Measurements from ENCODE around the gene FN3KRP. TPM values are rescaled to one million over a fixed set of nuclear protein-coding genes. Genes with fewer than 3 reads are reported as not detected.
A peak's percentile ranks its signal among the peaks of the same experiment; 100 is the strongest.

The FN3KRP gene
- total RNA-seq, 6 experiments from 2014 or later = 7.6 to 24.8 (median 14.3) TPM

DNA sequence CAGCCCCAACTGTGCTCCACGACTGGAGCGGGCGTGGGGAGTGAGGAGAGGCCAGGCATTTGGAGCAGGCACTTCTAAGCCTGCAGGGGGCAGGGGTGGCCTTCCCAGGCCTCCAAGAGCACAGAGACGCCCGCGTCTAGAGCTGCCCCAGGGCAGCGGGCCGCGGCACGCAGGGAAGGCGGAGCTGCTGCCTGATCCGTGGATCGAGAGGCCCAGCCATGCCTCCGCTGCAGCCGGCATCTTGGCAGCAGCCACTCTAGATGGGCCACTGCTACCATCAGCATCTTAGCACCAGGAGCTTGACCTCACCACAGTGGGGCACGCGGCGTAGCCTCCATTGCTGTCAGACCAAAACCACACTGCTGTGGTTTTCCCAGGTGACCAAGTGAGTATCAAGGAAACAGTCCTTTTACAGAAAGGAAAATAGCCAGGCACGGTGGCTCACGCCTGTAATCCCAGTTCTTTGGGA, 47.8 kb upstream of the FN3KRP start:
- H3K27me3 ChIP-seq = no peaks in the 10 kb centered on the region
- intact Hi-C loops (cut with DNase I) = loop anchor here in 1 of 2 donors (10.0 kb wide), 1 partner anchor 86 kb away; the partner anchor contains the start of gene TBCD
- WGBS (ENCODE audit: insufficient coverage, low coverage, low lambda C conversion rate, missing lambda C conversion rate) = 53% methylated on average over 7 of the region's 20 CpGs

DNA sequence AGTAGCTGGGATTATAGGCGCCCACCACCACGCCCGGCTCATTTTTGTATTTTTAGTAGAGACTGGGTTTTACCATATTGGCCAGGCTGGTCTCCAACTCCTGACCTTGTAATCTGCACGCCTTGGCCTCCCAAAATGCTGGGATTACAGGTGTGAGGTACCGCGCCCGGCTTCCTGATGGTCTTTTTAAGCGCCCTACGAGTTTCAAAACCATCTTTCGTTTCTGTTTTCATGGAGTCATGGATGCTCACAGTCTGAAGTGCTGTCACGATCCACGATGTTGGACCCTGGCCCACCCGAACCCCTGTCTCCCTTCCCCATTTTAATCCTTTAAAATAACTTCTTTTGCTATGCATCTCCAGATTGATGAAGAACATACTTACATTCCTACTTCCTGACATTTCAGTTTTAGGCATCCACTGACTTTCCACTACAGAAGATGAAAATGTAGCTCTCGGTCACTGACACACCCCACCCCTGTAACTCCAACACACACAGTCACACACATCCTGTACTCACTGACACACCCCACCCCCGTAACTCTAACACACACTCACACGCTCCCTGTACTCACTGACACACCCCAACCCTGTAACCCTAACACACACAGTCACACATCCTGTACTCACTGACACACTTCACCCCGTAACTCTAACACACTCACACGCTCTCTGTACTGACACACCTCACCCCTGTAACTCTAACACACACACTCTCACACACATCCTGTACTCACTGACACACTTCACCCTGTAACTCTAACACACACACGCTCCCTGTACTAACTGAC, 45.6 kb upstream of the FN3KRP start:
- ATAC-seq (no peak), DNase-seq (peak in 1 of 3 donors; percentile 4)
- Histone ChIP-seq H3K36me3 (no peaks in the 10 kb centered on the region), H3K4me1 (peaks cover 0 to 11% (median 3%) of the 10 kb centered on the region in 4 donors), H3K27ac (no peak overlapping the region), H3K9me3 (no peaks in the 10 kb centered on the region), H3K4me3 (no peak overlapping the region), H3K27me3 (no peaks in the 10 kb centered on the region)
- WGBS (ENCODE audit: insufficient coverage, low coverage, low lambda C conversion rate, missing lambda C conversion rate) = 81% methylated on average over 15 of the region's 19 CpGs
- intact Hi-C loops (cut with DNase I) = no loop called here
- no peak for TF ChIP-seq POLR2A (IDR thresholded peaks at IDR 0.05)
- TF ChIP-seq, protein P1, sequence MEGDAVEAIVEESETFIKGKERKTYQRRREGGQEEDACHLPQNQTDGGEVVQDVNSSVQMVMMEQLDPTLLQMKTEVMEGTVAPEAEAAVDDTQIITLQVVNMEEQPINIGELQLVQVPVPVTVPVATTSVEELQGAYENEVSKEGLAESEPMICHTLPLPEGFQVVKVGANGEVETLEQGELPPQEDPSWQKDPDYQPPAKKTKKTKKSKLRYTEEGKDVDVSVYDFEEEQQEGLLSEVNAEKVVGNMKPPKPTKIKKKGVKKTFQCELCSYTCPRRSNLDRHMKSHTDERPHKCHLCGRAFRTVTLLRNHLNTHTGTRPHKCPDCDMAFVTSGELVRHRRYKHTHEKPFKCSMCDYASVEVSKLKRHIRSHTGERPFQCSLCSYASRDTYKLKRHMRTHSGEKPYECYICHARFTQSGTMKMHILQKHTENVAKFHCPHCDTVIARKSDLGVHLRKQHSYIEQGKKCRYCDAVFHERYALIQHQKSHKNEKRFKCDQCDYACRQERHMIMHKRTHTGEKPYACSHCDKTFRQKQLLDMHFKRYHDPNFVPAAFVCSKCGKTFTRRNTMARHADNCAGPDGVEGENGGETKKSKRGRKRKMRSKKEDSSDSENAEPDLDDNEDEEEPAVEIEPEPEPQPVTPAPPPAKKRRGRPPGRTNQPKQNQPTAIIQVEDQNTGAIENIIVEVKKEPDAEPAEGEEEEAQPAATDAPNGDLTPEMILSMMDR (IDR thresholded peaks at IDR 0.05) = no peak

More for the DNA sequence above, 47.8 kb upstream of the FN3KRP start:
- Histone ChIP-seq H3K27ac (no peak overlapping the region), H3K9me3 (no peaks in the 10 kb centered on the region), H3K4me3 (no peak overlapping the region), H3K36me3 (no peaks in the 10 kb centered on the region), H3K4me1 (no peaks in the 10 kb centered on the region)
- ATAC-seq = peak; percentile 95 to 98 (median 96)
- no peak for TF ChIP-seq POLR2A (IDR thresholded peaks at IDR 0.05)
- TF ChIP-seq, protein P1 (IDR thresholded peaks at IDR 0.05) = peak; percentile 62 to 88 (median 72)
- DNase-seq = peak; percentile 77 to 83 (median 78)

DNA sequence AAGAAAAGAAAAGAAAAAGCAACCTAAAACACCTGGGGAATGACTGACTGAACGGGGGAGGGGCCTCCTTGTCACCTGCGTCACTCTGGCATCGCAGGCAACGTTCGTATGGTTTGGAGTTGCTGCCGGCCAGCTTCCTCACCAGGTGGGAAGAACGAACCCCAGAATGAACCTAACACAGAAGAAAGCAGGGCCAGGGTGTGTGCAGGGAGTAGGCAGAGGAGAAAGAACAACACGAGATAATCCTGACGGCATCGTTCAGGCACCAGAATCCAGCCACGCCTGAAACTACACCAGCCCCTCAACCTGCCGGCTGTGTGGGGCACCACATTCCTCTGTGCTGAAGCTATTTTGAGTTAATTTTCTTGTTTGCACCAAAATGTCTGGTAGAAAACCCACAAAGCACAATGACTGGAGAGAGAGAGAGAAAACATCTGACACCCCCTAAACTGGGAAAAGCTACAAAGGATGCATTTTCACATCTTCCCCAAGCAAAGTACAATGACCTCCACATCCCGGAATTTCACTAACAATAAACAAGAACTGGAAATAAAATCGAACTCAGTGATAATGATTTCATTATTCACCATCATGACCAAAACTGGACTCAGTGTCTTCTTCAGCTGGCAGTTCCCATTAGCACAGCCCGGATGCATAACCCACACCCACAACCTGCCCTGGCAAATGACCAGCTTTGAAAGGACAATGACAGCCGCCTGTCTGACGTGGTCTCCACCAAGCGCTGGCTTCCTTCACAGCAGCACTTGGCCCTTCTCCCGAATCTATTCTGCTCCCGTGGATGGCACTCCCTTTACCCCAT, 41.6 kb upstream of the FN3KRP start:
- Histone ChIP-seq H3K27ac (peak overlapping the region in 2 of 3 donors; percentile 4 to 47), H3K4me3 (no peak overlapping the region), H3K27me3 (no peaks in the 10 kb centered on the region), H3K9me3 (no peaks in the 10 kb centered on the region), H3K36me3 (no peaks in the 10 kb centered on the region), H3K4me1 (peaks cover 0 to 11% (median 3%) of the 10 kb centered on the region in 4 donors)
- DNase-seq (peak in 1 of 3 donors; percentile 78), ATAC-seq (peak; percentile 56 to 91 (median 64))
- intact Hi-C loops (cut with DNase I) = no loop called here
- 45% methylated on average over 19 of the region's 20 CpGs for WGBS (ENCODE audit: insufficient coverage, low coverage, low lambda C conversion rate, missing lambda C conversion rate)
- TF ChIP-seq, protein P1 (IDR thresholded peaks at IDR 0.05) = no peak
- TF ChIP-seq POLR2A (IDR thresholded peaks at IDR 0.05) = no peak

DNA sequence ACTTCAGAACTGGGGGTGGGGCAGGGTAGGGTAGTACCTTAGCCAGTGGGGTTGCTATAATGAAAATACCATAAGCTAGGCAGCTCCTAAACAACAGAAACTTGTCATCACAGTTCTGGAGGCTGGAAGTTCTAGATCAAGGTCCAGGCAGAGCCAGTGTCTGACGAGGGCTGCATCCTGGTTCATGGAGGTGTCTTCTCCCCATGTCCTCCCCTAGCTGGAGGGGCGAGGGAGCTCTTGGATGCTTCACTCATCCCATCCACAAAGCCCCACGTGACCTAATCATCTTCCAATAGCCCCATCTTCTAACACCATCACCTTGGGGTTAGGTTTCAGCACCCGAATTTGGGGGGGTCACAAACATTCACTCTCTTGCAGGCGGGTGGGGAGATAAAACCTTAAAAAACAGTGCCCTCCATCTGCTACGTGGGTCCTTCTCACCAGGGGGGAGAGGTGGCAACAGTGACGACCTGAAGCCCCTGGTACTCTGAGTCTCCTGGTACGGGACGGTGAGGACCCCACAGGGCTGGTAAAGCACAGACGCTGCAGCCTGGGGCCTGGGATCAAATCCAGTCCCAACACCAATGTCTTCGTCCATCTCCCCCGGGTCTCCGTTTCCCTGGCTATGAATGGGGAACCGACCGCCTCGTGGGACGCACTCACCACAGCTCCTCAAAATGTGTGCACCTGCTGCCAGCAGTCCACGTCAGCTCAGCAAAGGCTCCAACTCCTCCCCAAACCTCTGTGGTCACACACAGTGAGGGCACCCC, 40.8 kb upstream of the FN3KRP start:
- Histone ChIP-seq H3K36me3 (no peaks in the 10 kb centered on the region), H3K27ac (peak overlapping the region; percentile 4 to 47 (median 6)), H3K4me3 (no peak overlapping the region), H3K4me1 (peaks cover 0 to 11% (median 3%) of the 10 kb centered on the region in 4 donors), H3K9me3 (no peaks in the 10 kb centered on the region), H3K27me3 (no peaks in the 10 kb centered on the region)
- DNase-seq = peak in 1 of 3 donors; percentile 16
- ATAC-seq = no peak
- 67% methylated on average over 9 of the region's 18 CpGs for WGBS (ENCODE audit: insufficient coverage, low coverage, low lambda C conversion rate, missing lambda C conversion rate)
- intact Hi-C loops (cut with DNase I) = no loop called here
- TF ChIP-seq, protein P1 (IDR thresholded peaks at IDR 0.05) = no peak
- no peak for TF ChIP-seq POLR2A (IDR thresholded peaks at IDR 0.05)
